Astrocyte (in vitro differentiated cells and primary cell): ENCODE results near the gene CAPN7. TPM values are rescaled to one million over a fixed set of nuclear protein-coding genes. Genes with fewer than 3 reads are reported as not detected.

Experiments used
- DNase-seq: peaks from one replicate; pipeline ENCODE4 v3.0.0-alpha.2; 2010; ENCODE audit warnings: low read depth
- FAIRE-seq: peaks from 2 replicates; lab custom pipeline; 2011; peaks lifted over from hg19 to GRCh38; lab: Jason Lieb, UNC
- H2AFZ ChIP-seq: 2 replicates; pipeline ENCODE4 v1.6.0; 2012; ENCODE audit warnings: low read depth, low read length, inconsistent platforms
- H3K27ac ChIP-seq: 2 replicates; pipeline ENCODE4 v1.5.1; 2011; ENCODE audit warnings: low read depth, low read length, inconsistent platforms
- H3K27me3 ChIP-seq: 2 replicates; pipeline ENCODE4 v1.6.0; 2011; ENCODE audit warnings: low read length, inconsistent platforms; ENCODE audit not compliant: insufficient read depth
- H3K36me3 ChIP-seq: 2 replicates; pipeline ENCODE4 v1.5.1; 2011; ENCODE audit warnings: low read length, inconsistent platforms; ENCODE audit not compliant: insufficient read depth
- H3K4me1 ChIP-seq: 2 replicates; pipeline ENCODE4 v1.5.1; 2011; ENCODE audit warnings: low read length, inconsistent platforms; ENCODE audit not compliant: insufficient read depth
- H3K4me2 ChIP-seq: 2 replicates; pipeline ENCODE4 v1.6.0; 2012; ENCODE audit warnings: low read length, inconsistent platforms
- H3K4me3 ChIP-seq: 2 replicates; pipeline ENCODE4 v1.5.1; 2011; ENCODE audit warnings: low read depth, mild to moderate bottlenecking, low read length, inconsistent platforms; ENCODE audit not compliant: insufficient read depth
- H3K79me2 ChIP-seq: 2 replicates; pipeline ENCODE4 v1.6.0; 2012; ENCODE audit warnings: mild to moderate bottlenecking, low read length, inconsistent platforms; ENCODE audit not compliant: insufficient read depth
- H3K9ac ChIP-seq: 2 replicates; pipeline ENCODE4 v1.6.0; 2012; ENCODE audit warnings: mild to moderate bottlenecking, low read length, inconsistent platforms
- H3K9me3 ChIP-seq: 2 replicates; pipeline ENCODE4 v1.5.1; 2012; ENCODE audit warnings: low read depth, mild to moderate bottlenecking, low read length, inconsistent platforms; ENCODE audit not compliant: insufficient read depth
- H4K20me1 ChIP-seq: 2 replicates; pipeline ENCODE4 v1.6.0; 2012; ENCODE audit warnings: low read length, inconsistent platforms; ENCODE audit not compliant: insufficient read depth
- H3K27ac Mint-ChIP-seq: one replicate; pipeline ENCODE4 v1.8.0; 2021; ENCODE audit warnings: mild to moderate bottlenecking, mixed read lengths; ENCODE audit not compliant: unreplicated experiment
- H3K27me3 Mint-ChIP-seq: one replicate; pipeline ENCODE4 v1.8.0; 2021; ENCODE audit warnings: low read depth, mixed read lengths; ENCODE audit not compliant: unreplicated experiment
- H3K36me3 Mint-ChIP-seq: one replicate; pipeline ENCODE4 v1.8.0; 2021; ENCODE audit warnings: low read depth, mixed read lengths; ENCODE audit not compliant: unreplicated experiment
- H3K4me1 Mint-ChIP-seq: one replicate; pipeline ENCODE4 v1.8.0; 2021; ENCODE audit warnings: low read depth, mixed read lengths; ENCODE audit not compliant: unreplicated experiment
- H3K4me3 Mint-ChIP-seq: one replicate; pipeline ENCODE4 v1.8.0; 2021; ENCODE audit warnings: mild to moderate bottlenecking, moderate library complexity, mixed read lengths; ENCODE audit not compliant: unreplicated experiment
- H3K9me3 Mint-ChIP-seq: one replicate; pipeline ENCODE4 v1.8.0; 2021; ENCODE audit warnings: mild to moderate bottlenecking, mixed read lengths; ENCODE audit not compliant: unreplicated experiment
- EZH2 ChIP-seq: IDR thresholded peaks from 2 replicates; pipeline ENCODE4 v1.6.1; 2012; ENCODE audit warnings: mild to moderate bottlenecking, low read length, inconsistent platforms; ENCODE audit not compliant: insufficient read depth
- total RNA-seq: library from RNA; stranded (reverse); gene quantifications from 2 replicates; pipeline ENCODE4 v1.2.1, GENCODE V29; 2021
- TF ChIP-seq, protein P1 (sequence below): IDR thresholded peaks from 2 replicates; pipeline ENCODE4 v1.5.1; 2011; ENCODE audit warnings: low read depth, mild to moderate bottlenecking, inconsistent platforms, low read length, moderate library complexity; ENCODE audit not compliant: insufficient read depth

The CAPN7 gene
- total RNA-seq, 1 donor from 2014 or later = 36.8 TPM

DNA sequence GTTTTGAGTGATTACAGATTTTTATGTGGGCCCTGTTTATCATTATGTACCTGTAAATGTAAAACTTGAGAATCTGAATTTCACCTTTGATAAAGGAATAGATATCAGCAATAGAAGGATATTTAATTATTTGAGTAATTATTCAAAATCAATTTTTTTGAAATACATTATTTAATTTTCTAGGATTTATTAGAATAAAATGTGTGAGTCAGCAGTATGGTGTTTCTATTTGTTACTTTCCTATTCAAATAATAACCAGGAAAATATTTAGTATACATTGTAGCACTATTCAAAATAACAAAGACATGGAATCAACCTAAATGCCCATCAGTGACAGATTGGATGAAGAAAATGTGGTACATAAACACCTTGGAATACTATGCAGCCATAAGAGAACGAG lies 22.1 kb downstream of the CAPN7 start:
- Mint-ChIP-seq H3K4me1 (no peaks in the 10 kb centered on the region), H3K9me3 (no peaks in the 10 kb centered on the region), H3K27me3 (no peaks in the 10 kb centered on the region), H3K4me3 (no peak overlapping the region), H3K36me3 (no peaks in the 10 kb centered on the region), H3K27ac (no peak overlapping the region)
- TF ChIP-seq, protein P1, sequence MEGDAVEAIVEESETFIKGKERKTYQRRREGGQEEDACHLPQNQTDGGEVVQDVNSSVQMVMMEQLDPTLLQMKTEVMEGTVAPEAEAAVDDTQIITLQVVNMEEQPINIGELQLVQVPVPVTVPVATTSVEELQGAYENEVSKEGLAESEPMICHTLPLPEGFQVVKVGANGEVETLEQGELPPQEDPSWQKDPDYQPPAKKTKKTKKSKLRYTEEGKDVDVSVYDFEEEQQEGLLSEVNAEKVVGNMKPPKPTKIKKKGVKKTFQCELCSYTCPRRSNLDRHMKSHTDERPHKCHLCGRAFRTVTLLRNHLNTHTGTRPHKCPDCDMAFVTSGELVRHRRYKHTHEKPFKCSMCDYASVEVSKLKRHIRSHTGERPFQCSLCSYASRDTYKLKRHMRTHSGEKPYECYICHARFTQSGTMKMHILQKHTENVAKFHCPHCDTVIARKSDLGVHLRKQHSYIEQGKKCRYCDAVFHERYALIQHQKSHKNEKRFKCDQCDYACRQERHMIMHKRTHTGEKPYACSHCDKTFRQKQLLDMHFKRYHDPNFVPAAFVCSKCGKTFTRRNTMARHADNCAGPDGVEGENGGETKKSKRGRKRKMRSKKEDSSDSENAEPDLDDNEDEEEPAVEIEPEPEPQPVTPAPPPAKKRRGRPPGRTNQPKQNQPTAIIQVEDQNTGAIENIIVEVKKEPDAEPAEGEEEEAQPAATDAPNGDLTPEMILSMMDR = no peak
- no peak for TF ChIP-seq EZH2
- FAIRE-seq (no peak), DNase-seq (no peak)
- Histone ChIP-seq H3K27me3 (no peaks in the 10 kb centered on the region), H3K79me2 (no peaks in the 10 kb centered on the region), H3K4me2 (no peak overlapping the region), H3K9ac (no peak overlapping the region), H3K36me3 (peaks cover 43% of the 10 kb centered on the region), H3K27ac (no peak overlapping the region), H3K4me1 (no peaks in the 10 kb centered on the region), H3K9me3 (no peaks in the 10 kb centered on the region), H3K4me3 (no peak overlapping the region), H2AFZ (no peak overlapping the region), H4K20me1 (no peaks in the 10 kb centered on the region)

DNA sequence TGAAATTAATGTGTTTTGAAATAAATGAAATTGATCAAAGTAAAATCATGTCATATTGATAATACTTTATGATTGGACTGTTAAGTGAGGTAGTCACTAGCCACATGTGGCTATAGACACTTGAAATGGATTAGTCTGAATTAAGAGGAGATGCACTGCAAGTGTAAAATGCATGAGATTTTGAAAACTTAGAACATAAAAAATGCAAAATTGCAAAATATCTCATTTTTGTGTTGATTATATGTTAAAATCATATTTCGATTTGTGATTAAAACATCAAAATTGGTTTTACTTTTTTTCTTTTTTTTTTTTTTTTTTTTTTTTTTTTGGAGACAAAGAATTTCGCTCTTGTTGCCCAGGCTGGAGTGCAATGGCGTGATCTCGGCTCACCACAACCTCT lies 23.2 kb downstream of the CAPN7 start:
- no peaks in the 10 kb centered on the region for H3K27me3 Mint-ChIP-seq
- no peak overlapping the region for H3K4me3 Mint-ChIP-seq
- no peak overlapping the region for H3K27ac ChIP-seq
- no peak overlapping the region for H3K9ac ChIP-seq
- H3K27me3 ChIP-seq = no peaks in the 10 kb centered on the region
- no peaks in the 10 kb centered on the region for H3K4me1 Mint-ChIP-seq
- H3K4me1 ChIP-seq = no peaks in the 10 kb centered on the region
- no peaks in the 10 kb centered on the region for H3K9me3 ChIP-seq
- H3K4me2 ChIP-seq = no peak overlapping the region
- H3K4me3 ChIP-seq = no peak overlapping the region
- H3K36me3 Mint-ChIP-seq = no peaks in the 10 kb centered on the region
- TF ChIP-seq EZH2 = no peak
- TF ChIP-seq, protein P1 = no peak
- DNase-seq = no peak
- H3K79me2 ChIP-seq = no peaks in the 10 kb centered on the region
- H2AFZ ChIP-seq = no peak overlapping the region
- peaks cover 42% of the 10 kb centered on the region for H3K36me3 ChIP-seq
- FAIRE-seq = no peak
- H4K20me1 ChIP-seq = no peaks in the 10 kb centered on the region
- no peak overlapping the region for H3K27ac Mint-ChIP-seq
- no peaks in the 10 kb centered on the region for H3K9me3 Mint-ChIP-seq

DNA sequence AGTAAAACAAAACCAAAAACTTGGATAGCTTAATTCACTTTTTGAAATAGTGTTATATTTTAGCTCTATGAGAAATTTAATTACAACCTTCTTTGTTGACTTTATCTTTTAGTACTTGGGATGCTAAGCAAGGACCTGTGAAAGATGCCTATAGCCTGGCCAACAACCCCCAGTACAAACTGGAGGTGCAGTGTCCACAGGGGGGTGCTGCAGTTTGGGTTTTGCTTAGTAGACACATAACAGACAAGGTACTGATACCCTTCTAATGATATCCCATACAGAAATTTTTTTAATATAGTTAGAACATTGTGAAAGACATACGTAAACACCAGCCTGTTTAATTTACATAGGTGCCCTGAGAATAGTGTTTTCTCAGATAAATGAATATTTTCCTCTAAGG lies 35.3 kb downstream of the CAPN7 start:
- no peak for DNase-seq
- Histone ChIP-seq H2AFZ (no peak overlapping the region), H3K4me1 (no peaks in the 10 kb centered on the region), H3K36me3 (peaks cover 55% of the 10 kb centered on the region), H3K27ac (no peak overlapping the region), H3K4me3 (no peak overlapping the region), H3K9ac (no peak overlapping the region), H3K79me2 (no peaks in the 10 kb centered on the region), H3K4me2 (no peak overlapping the region), H4K20me1 (no peaks in the 10 kb centered on the region), H3K9me3 (no peaks in the 10 kb centered on the region), H3K27me3 (no peaks in the 10 kb centered on the region)
- no peak overlapping the region for H3K4me3 Mint-ChIP-seq
- no peaks in the 10 kb centered on the region for H3K9me3 Mint-ChIP-seq
- H3K27ac Mint-ChIP-seq = no peak overlapping the region
- TF ChIP-seq, protein P1 = peak; percentile 14
- TF ChIP-seq EZH2 = no peak
- H3K27me3 Mint-ChIP-seq = no peaks in the 10 kb centered on the region
- no peaks in the 10 kb centered on the region for H3K4me1 Mint-ChIP-seq
- FAIRE-seq = no peak
- peaks cover 5% of the 10 kb centered on the region for H3K36me3 Mint-ChIP-seq
